Gastroesophageal sphincter (tissue), 4 donors: ENCODE measurements around the gene PACS1. TPM values are rescaled to one million over a fixed set of nuclear protein-coding genes. Genes with fewer than 3 reads are reported as not detected.

Experiments used
- ATAC-seq: fragments of 150-250 bp; one replicate; pipeline ENCODE4 v1.9.1; 2016; ENCODE audit warnings: mild to moderate bottlenecking, moderate library complexity
- H3K27ac ChIP-seq, 4 donors: fragments of 200-600 bp; sonication (generic) in 3 of 4; 1 replicate in 3 of 4; 2 replicates in 1 of 4; pipeline ENCODE4 v1.5.1; 2016 to 2019
- H3K27me3 ChIP-seq: fragments of 200-600 bp; sonication (generic); one replicate; pipeline ENCODE4 v1.5.1; 2019
- H3K36me3 ChIP-seq, 2 donors: fragments of 200-600 bp; sonication (generic); one replicate each; pipeline ENCODE4 v1.5.1; 2019; ENCODE audit warnings: control low read depth in 1 of 2
- H3K4me1 ChIP-seq, 3 donors: fragments of 200-600 bp; sonication (generic); 1 replicate in 2 of 3; 2 replicates in 1 of 3; pipeline ENCODE4 v1.5.1; 2016 to 2019; ENCODE audit warnings: control low read depth in 2 of 3
- H3K4me3 ChIP-seq, 2 donors: fragments of 200-600 bp; sonication (generic); one replicate each; pipeline ENCODE4 v1.5.1; 2019; ENCODE audit warnings: mild to moderate bottlenecking in 1 of 2, moderate library complexity in 1 of 2
- H3K9me3 ChIP-seq, 3 donors: fragments of 200-600 bp; sonication (generic); one replicate each; pipeline ENCODE4 v1.5.1; 2017 to 2019; ENCODE audit warnings: control low read depth in 2 of 3
- EP300 ChIP-seq: sonication (generic); formaldehyde crosslinking; IDR thresholded peaks from one replicate; pipeline ENCODE4 v1.6.1; 2017; ENCODE audit warnings: antibody characterized with exemption, mild to moderate bottlenecking
- POLR2A ChIP-seq, 2 donors: fragments of 450-650 bp; IDR thresholded peaks; one replicate each; pipeline ENCODE4 v1.6.1; 2017; ENCODE audit warnings: antibody characterized with exemption in 2 of 2, mild to moderate bottlenecking in 2 of 2, moderate library complexity in 1 of 2
- POLR2AphosphoS5 ChIP-seq: sonication (generic); formaldehyde crosslinking; IDR thresholded peaks from one replicate; pipeline ENCODE4 v1.6.1; 2017; ENCODE audit warnings: antibody characterized with exemption
- WGBS, 2 donors: methylation state at CpG; one replicate each; pipeline ENCODE4 v1.1.5; 2018; ENCODE audit warnings: low coverage in 1 of 2; 5-methylcytosine and 5-hydroxymethylcytosine counted together
- total RNA-seq, 4 donors: library from RNA; depleted of rRNA; stranded (reverse); fragments of >200 nt; gene quantifications; one replicate each; pipeline ENCODE4 v1.1.0, GENCODE V29; 2016
- TF ChIP-seq, protein P1 (sequence below), 4 experiments: fragments of 200-600 bp in 2 of 4; fragments of 450-650 bp in 2 of 4; sonication (generic) in 1 of 4; IDR thresholded peaks; one replicate each; pipeline ENCODE4 v1.5.1; 2017 to 2019; ENCODE audit warnings: antibody characterized with exemption in 4 of 4, mild to moderate bottlenecking in 2 of 4, moderate library complexity in 2 of 4

Gene PACS1
- total RNA-seq, 4 donors from 2014 or later, result 32.7 to 81.8 (median 38.2) TPM

- Histone ChIP-seq H3K36me3 (peaks cover 0 to 39% of the 10 kb centered on the region in 2 donors), H3K9me3 (no peaks in the 10 kb centered on the region), H3K27me3 (no peaks in the 10 kb centered on the region), H3K27ac (no peak overlapping the region), H3K4me3 (no peak overlapping the region), H3K4me1 (no peaks in the 10 kb centered on the region)
- WGBS, 2 donors, result 81 to 93% methylated on average over 7 to 8 of the region's 11 CpGs
- TF ChIP-seq EP300 (no peak), POLR2AphosphoS5 (no peak)
- TF ChIP-seq, protein P1, sequence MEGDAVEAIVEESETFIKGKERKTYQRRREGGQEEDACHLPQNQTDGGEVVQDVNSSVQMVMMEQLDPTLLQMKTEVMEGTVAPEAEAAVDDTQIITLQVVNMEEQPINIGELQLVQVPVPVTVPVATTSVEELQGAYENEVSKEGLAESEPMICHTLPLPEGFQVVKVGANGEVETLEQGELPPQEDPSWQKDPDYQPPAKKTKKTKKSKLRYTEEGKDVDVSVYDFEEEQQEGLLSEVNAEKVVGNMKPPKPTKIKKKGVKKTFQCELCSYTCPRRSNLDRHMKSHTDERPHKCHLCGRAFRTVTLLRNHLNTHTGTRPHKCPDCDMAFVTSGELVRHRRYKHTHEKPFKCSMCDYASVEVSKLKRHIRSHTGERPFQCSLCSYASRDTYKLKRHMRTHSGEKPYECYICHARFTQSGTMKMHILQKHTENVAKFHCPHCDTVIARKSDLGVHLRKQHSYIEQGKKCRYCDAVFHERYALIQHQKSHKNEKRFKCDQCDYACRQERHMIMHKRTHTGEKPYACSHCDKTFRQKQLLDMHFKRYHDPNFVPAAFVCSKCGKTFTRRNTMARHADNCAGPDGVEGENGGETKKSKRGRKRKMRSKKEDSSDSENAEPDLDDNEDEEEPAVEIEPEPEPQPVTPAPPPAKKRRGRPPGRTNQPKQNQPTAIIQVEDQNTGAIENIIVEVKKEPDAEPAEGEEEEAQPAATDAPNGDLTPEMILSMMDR (IDR thresholded peaks at IDR 0.05), result no peak
- ATAC-seq, result no peak
Observed at GRCh38 chr11:66192181-66192863, 122.2 kb downstream of the PACS1 start.

GRCh38 chr11:66194391-66194790, 124.3 kb downstream of the PACS1 start:
- 90 to 91% methylated on average over 1 of the region's 1 CpG for WGBS, 2 donors
- Histone ChIP-seq H3K4me3 (no peak overlapping the region), H3K27ac (no peak overlapping the region), H3K9me3 (no peaks in the 10 kb centered on the region), H3K27me3 (no peaks in the 10 kb centered on the region), H3K4me1 (no peaks in the 10 kb centered on the region), H3K36me3 (peaks cover 0 to 45% of the 10 kb centered on the region in 2 donors)
- TF ChIP-seq, protein P1 (IDR thresholded peaks at IDR 0.05), result no peak
- TF ChIP-seq POLR2A (IDR thresholded peaks at IDR 0.05) (no peak), EP300 (no peak), POLR2AphosphoS5 (no peak)
- no peak for ATAC-seq

DNA sequence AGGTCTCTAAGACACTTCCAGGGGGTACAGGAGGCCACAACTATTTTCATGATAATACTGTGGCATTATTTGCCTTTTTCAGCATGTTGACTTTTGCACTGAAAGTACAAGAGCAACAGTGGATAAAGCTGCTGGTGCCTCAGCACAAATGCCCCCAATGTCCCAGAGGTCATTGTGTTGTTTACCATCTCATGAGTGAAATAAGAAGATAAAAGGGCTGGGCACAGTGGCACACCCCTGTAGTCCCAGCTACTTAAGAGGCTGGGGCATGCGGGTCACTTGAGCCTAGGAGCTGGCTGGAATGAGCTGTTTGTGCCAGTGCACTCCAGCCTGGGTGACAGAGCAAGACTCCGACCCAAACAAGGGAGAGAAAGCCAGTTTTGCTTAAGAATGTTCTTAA, 125.8 kb downstream of the PACS1 start:
- ATAC-seq, result no peak
- no peaks in the 10 kb centered on the region for H3K4me1 ChIP-seq
- no peak overlapping the region for H3K27ac ChIP-seq
- H3K27me3 ChIP-seq, result no peaks in the 10 kb centered on the region
- no CpG with 5 or more reads among the region's 2 CpGs for WGBS, 2 donors
- no peak for TF ChIP-seq EP300
- H3K9me3 ChIP-seq, result no peaks in the 10 kb centered on the region
- peaks cover 0 to 45% of the 10 kb centered on the region in 2 donors for H3K36me3 ChIP-seq
- no peak overlapping the region for H3K4me3 ChIP-seq

DNA sequence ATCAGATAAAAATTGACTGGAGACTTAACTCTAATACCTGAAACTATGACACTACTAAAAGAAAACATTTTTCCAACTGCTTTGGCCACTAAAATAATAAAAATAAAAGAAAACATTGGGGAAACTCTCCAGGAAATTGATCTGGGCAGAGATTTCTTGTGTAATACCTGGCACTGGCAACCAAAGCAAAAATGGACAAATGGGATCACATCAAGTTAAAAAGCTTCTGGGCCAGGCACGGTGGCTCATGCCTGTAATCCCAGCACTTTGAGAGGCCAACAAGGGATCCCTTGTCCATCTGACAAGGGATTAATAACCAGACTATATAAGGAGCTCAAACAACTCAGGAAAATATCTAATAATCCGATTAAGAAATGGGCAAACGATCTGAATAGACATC, 133.8 kb downstream of the PACS1 start:
- WGBS, 2 donors, result 86 to 95% methylated on average over 3 of the region's 3 CpGs
- Histone ChIP-seq H3K9me3 (no peaks in the 10 kb centered on the region), H3K27me3 (no peaks in the 10 kb centered on the region), H3K4me1 (no peaks in the 10 kb centered on the region), H3K27ac (no peak overlapping the region), H3K36me3 (no peaks in the 10 kb centered on the region), H3K4me3 (no peak overlapping the region)
- TF ChIP-seq POLR2AphosphoS5 (no peak), EP300 (no peak), POLR2A (IDR thresholded peaks at IDR 0.05) (no peak)
- TF ChIP-seq, protein P1 (IDR thresholded peaks at IDR 0.05), result no peak
- ATAC-seq, result no peak

GRCh38 chr11:66204412-66204811, 134.3 kb downstream of the PACS1 start:
- WGBS, 2 donors, result 97 to 100% methylated on average over 3 of the region's 3 CpGs

More at GRCh38 chr11:66204412-66204811, 134.3 kb downstream of the PACS1 start:
- H3K36me3 ChIP-seq, result no peaks in the 10 kb centered on the region
- H3K27ac ChIP-seq, result no peak overlapping the region
- no peaks in the 10 kb centered on the region for H3K27me3 ChIP-seq
- H3K9me3 ChIP-seq, result no peaks in the 10 kb centered on the region
- H3K4me3 ChIP-seq, result no peak overlapping the region
- no peak for ATAC-seq
- TF ChIP-seq, protein P1 (IDR thresholded peaks at IDR 0.05), result no peak
- TF ChIP-seq POLR2AphosphoS5 (no peak), POLR2A (IDR thresholded peaks at IDR 0.05) (no peak), EP300 (no peak)
- no peaks in the 10 kb centered on the region for H3K4me1 ChIP-seq
